Smooth muscle cell (in vitro differentiated cells): ENCODE data around the gene ARID3A. TPM values are rescaled to one million over a fixed set of nuclear protein-coding genes. Genes with fewer than 3 reads are reported as not detected.
A peak's percentile ranks its signal among the peaks of the same experiment; 100 is the strongest.

ENCODE experiments used
- DNase-seq: peaks from one replicate; lab custom pipeline; 2025; ENCODE audit not compliant: unreplicated experiment; lab: John Stamatoyannopoulos, UW
- H2AFZ ChIP-seq: fragments of 200-600 bp; sonication (generic); 2 replicates; pipeline ENCODE4 v1.6.0; 2016; ENCODE audit warnings: antibody characterized with exemption, low read depth, mild to moderate bottlenecking
- H3F3A ChIP-seq: fragments of 200-600 bp; sonication (generic); 2 replicates; pipeline ENCODE4 v1.6.0; 2017; ENCODE audit warnings: antibody characterized with exemption, low read depth
- H3K27ac ChIP-seq: fragments of 200-600 bp; sonication (generic); 2 replicates; pipeline ENCODE4 v1.5.1; 2016; ENCODE audit warnings: low read depth, mild to moderate bottlenecking
- H3K27me3 ChIP-seq: fragments of 200-600 bp; sonication (generic); 2 replicates; pipeline ENCODE4 v1.6.1; 2016; ENCODE audit warnings: low read depth, mild to moderate bottlenecking
- H3K36me3 ChIP-seq: fragments of 200-600 bp; sonication (generic); 2 replicates; pipeline ENCODE4 v1.5.1; 2016; ENCODE audit warnings: low read depth
- H3K4me1 ChIP-seq: fragments of 200-600 bp; sonication (generic); 2 replicates; pipeline ENCODE4 v1.5.1; 2016; ENCODE audit warnings: low read depth
- H3K4me2 ChIP-seq: fragments of 200-600 bp; sonication (generic); 2 replicates; pipeline ENCODE4 v1.6.0; 2016; ENCODE audit warnings: mild to moderate bottlenecking
- H3K4me3 ChIP-seq: fragments of 200-600 bp; sonication (generic); 2 replicates; pipeline ENCODE4 v1.5.1; 2016; ENCODE audit warnings: mild to moderate bottlenecking
- H3K79me2 ChIP-seq: fragments of 200-600 bp; sonication (generic); 2 replicates; pipeline ENCODE4 v1.6.0; 2016; ENCODE audit warnings: low read depth, mild to moderate bottlenecking
- H3K9ac ChIP-seq: fragments of 200-600 bp; sonication (generic); 2 replicates; pipeline ENCODE4 v1.6.0; 2016; ENCODE audit warnings: low read depth
- H3K9me3 ChIP-seq: fragments of 200-600 bp; sonication (generic); replicated peaks from 2 replicates; pipeline ENCODE4 v1.5.1; 2016; ENCODE audit warnings: low read depth
- H4K20me1 ChIP-seq: fragments of 200-600 bp; sonication (generic); 2 replicates; pipeline ENCODE4 v1.6.0; 2016; ENCODE audit warnings: low read depth
- WGBS: methylation state at CpG from one replicate; pipeline ENCODE4 v1.1.7; 2016; ENCODE audit warnings: low lambda C conversion rate; 5-methylcytosine and 5-hydroxymethylcytosine counted together
- polyA plus RNA-seq: library from polyadenylated mRNA; unstranded; fragments of >200 nt; fragmentation: Nextera tagmentation; extraction: Ambion mirVana; gene quantifications from 2 replicates; pipeline ENCODE4 v1.2.1, GENCODE V29; 2016
- total RNA-seq: library from RNA; depleted of rRNA; stranded (reverse); fragments of >200 nt; gene quantifications from 2 replicates; pipeline ENCODE4 v1.2.3, GENCODE V29; 2014
- TF ChIP-seq, protein P1 (sequence below): fragments of 200-600 bp; sonication (generic); IDR thresholded peaks from 2 replicates; pipeline ENCODE4 v1.5.1; 2017; ENCODE audit warnings: borderline replicate concordance, mild to moderate bottlenecking, antibody characterized with exemption; ENCODE audit not compliant: insufficient read depth, poor library complexity, severe bottlenecking

The ARID3A gene
- total and polyA plus RNA-seq, 2 experiments from 2014 or later, result 45.7 to 50.3 TPM

GRCh38 chr19:913080-913748 lies 12.6 kb upstream of the ARID3A start, which contains the start of gene R3HDM4:
TSS of gene R3HDM4 (minus strand) at chr19:913219. CDS start at chr19:913157, 62 bp downstream.
- WGBS, result 5% methylated on average over 29 of the region's 76 CpGs
- TF ChIP-seq, protein P1, sequence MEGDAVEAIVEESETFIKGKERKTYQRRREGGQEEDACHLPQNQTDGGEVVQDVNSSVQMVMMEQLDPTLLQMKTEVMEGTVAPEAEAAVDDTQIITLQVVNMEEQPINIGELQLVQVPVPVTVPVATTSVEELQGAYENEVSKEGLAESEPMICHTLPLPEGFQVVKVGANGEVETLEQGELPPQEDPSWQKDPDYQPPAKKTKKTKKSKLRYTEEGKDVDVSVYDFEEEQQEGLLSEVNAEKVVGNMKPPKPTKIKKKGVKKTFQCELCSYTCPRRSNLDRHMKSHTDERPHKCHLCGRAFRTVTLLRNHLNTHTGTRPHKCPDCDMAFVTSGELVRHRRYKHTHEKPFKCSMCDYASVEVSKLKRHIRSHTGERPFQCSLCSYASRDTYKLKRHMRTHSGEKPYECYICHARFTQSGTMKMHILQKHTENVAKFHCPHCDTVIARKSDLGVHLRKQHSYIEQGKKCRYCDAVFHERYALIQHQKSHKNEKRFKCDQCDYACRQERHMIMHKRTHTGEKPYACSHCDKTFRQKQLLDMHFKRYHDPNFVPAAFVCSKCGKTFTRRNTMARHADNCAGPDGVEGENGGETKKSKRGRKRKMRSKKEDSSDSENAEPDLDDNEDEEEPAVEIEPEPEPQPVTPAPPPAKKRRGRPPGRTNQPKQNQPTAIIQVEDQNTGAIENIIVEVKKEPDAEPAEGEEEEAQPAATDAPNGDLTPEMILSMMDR, result no peak
- Histone ChIP-seq H3K4me1 (no peaks in the 10 kb centered on the region), H2AFZ (peak within 1 kb of the TSS; percentile 30), H3K79me2 (peaks cover 44% of the 10 kb centered on the region), H3K4me2 (peak within 1 kb of the TSS; percentile 96), H3K4me3 (peak within 1 kb of the TSS; percentile 78), H3K9me3 (no peaks in the 10 kb centered on the region), H3K9ac (peak within 1 kb of the TSS; percentile 87), H3F3A (peaks cover 8% of the 10 kb centered on the region), H3K36me3 (no peaks in the 10 kb centered on the region), H3K27me3 (peaks cover 16% of the 10 kb centered on the region), H4K20me1 (peaks cover 35% of the 10 kb centered on the region), H3K27ac (peak within 1 kb of the TSS; percentile 60)
- peak; percentile 43 for DNase-seq

GRCh38 chr19:916645-917322 lies 9.1 kb upstream of the ARID3A start:
- Histone ChIP-seq H4K20me1 (peaks cover under 1% of the 10 kb centered on the region), H3K4me1 (no peaks in the 10 kb centered on the region), H3K4me2 (peak overlapping the region; percentile 81), H3K9ac (no peak overlapping the region), H3K36me3 (no peaks in the 10 kb centered on the region), H3K27ac (no peak overlapping the region), H3F3A (peaks cover 4% of the 10 kb centered on the region), H3K79me2 (peaks cover 10% of the 10 kb centered on the region), H3K4me3 (peak overlapping the region; percentile 34), H2AFZ (no peak overlapping the region), H3K9me3 (no peaks in the 10 kb centered on the region), H3K27me3 (peaks cover 42% of the 10 kb centered on the region)
- TF ChIP-seq, protein P1, result no peak
- WGBS, result 18% methylated on average over 17 of the region's 35 CpGs
- peak; percentile 6 for DNase-seq

- Histone ChIP-seq H3K9ac (no peak within 1 kb of the TSS), H4K20me1 (no peaks in the 10 kb centered on the region), H3K27me3 (peaks cover 42% of the 10 kb centered on the region), H3K4me1 (no peaks in the 10 kb centered on the region), H3K4me2 (peak within 1 kb of the TSS; percentile 81), H3F3A (peaks cover 4% of the 10 kb centered on the region), H3K27ac (no peak within 1 kb of the TSS), H3K4me3 (peak within 1 kb of the TSS; percentile 34), H2AFZ (no peak within 1 kb of the TSS), H3K36me3 (no peaks in the 10 kb centered on the region), H3K79me2 (peaks cover 9% of the 10 kb centered on the region), H3K9me3 (no peaks in the 10 kb centered on the region)
- under 1% methylated on average over 64 of the region's 87 CpGs for WGBS
- DNase-seq, result no peak
- TF ChIP-seq, protein P1, result peak; percentile 37
Observed at GRCh38 chr19:917323-918151, 8.3 kb upstream of the ARID3A start, which contains the start of gene KISS1R. TSS of gene KISS1R (plus strand) at chr19:917333. CDS start at chr19:917503, 170 bp downstream.
